Fibroblast of skin of abdomen (primary cell): ENCODE measurements around the gene IL12RB1. TPM values are rescaled to one million over a fixed set of nuclear protein-coding genes. Genes with fewer than 3 reads are reported as not detected.

Experiments
- DNase-seq: peaks from one replicate; pipeline ENCODE4 v3.0.0-alpha.2; 2013
- polyA plus RNA-seq, 2 experiments: library from polyadenylated mRNA; unstranded; fragments of 120-200 nt; gene quantifications; one replicate each; pipeline ENCODE4 v1.2.1, GENCODE V29; 2013; ENCODE audit not compliant: insufficient read length in 2 of 2

The IL12RB1 gene
- not detected for polyA plus RNA-seq (2013, experiment 1 of 2; ENCODE audit: insufficient read length)
- not detected for polyA plus RNA-seq (2013, experiment 2 of 2; ENCODE audit: insufficient read length)

DNA sequence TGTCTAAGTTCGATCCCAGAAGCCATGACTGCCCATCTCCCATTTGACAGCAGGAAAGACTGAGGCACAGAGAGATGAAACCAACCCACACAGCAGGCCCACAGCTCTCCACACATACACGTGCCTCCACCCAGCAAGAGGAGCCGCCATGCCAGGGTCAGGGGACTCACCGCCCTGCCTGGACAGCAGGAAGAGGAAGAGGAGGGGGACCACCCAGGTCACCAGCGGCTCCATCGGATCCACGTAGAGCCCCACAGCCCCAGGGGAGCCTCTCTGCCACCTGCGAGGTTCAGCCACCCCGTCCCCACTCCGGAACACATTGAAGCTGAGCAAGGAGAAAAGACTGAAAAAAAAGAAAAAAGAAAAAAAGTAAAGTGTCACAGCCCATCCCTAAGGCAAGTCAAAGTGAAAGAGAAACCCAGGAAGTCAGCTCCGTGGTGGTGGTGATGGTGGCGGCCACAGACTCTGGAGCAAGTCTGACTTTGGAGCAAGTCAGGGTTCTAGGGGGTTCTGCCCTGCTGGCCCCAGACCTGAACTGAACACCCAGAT, at the start of gene IL12RB1:
Gene IL12RB1 (minus strand): TSS at position 345 of the 549 bp plus-strand sequence. CDS start 111 bp downstream, at position 234.
- no peak for DNase-seq

DNA sequence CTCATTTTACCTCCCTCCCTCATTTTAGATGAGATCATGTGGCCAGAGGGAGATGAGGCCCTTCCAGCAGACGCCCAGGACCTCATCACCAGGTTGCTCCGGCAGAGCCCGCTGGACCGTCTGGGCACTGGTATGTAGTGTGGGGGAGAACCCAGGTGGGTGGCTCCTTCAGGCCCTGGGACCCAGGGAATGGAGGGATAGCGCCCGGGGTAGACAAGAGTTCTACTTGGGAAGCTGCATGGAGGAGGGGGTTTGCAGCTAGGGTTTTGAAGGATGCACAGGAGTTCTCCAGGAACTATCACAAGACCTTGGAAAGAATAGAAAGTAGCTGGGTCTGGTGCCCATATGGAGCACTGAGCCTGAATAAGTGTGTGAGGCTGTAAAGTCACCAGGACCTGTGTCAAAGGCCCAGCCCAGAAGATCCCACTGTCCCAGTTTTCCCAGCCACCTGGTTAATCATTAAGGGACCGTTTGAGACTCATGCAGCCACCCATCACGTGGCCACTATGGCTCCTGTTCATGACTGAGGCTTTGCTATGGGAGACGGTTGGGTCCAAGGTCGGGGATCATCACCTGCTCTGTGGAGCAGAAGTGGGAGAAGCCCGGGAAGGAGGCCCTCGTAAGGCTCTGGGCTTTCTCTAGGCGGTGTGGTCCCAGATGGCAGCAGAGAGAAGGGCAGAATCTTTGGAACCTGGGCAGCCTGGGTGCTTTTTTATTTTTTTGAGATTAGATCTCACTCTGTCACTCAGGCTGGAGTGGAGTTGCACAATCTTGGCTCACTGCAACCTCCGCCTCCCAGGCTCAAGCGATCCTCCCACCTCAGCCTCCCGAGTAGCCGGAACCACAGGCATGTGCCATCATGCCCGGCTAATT, 49.2 kb upstream of the IL12RB1 start:
- no peak for DNase-seq

DNA sequence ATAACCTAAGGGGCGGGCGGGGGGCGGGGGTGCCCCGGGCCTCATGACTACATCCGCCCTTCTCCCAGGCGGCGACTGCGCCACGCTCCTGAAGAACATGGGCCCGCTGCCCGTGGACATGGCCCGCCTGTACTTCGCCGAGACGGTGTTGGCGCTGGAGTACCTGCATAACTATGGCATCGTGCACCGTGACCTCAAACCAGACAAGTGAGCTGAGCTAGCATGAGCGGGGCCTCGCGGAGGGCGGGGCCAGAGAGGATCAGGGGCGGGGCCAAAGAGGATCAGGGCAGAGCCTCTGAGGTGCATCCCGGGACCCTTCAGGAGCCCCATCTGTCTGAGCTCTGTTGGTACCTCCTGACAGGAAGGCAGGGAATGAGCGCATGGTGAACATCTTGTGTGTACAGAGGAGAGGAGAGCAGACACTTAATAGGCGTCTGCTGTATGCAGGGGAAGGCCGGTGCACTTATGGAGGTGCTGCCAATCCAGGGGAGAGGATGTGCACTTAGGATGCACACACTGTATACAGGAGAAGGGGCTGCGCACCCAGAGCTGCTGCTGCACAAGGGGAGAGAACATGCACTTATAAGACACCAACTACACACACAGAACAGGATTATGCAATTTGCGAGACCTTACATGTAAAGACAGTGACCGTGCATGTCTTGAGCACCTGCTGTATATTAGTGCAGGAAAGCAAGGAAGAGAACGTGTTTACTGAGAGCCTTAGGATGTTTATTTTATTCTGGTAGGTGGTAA, 45.3 kb upstream of the IL12RB1 start:
- DNase-seq: no peak

DNA sequence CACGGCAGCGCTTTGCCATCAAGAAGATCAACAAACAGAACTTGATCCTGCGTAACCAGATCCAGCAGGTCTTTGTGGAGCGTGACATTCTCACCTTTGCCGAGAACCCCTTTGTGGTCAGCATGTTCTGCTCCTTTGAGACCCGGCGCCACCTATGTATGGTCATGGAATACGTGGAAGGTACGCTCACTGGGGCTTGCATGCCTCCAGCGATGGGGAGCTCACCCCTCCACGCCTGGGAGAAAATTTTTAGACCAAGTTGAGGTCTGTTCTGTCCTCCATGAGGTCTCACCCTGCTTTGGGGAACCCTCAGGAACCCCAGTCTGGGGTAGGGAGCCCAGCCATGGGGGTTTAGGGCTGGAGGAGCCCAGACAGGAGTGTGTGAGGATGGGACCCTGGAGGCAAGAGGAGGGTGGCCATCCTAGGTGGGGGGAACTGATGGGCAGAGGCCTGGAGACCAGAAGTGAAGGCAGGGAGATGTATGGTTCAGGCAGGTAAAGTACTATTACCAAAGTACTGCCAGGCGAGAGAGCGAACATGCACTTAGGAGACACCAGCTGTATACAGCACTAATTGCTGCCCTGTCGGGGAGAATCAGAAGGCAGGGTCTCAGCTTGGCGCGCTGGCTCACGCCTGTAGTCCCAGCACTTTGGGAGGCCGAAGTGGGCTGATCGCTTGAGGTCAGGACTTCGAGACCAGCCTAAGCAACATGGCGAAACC, 43.9 kb upstream of the IL12RB1 start:
- no peak for DNase-seq

DNA sequence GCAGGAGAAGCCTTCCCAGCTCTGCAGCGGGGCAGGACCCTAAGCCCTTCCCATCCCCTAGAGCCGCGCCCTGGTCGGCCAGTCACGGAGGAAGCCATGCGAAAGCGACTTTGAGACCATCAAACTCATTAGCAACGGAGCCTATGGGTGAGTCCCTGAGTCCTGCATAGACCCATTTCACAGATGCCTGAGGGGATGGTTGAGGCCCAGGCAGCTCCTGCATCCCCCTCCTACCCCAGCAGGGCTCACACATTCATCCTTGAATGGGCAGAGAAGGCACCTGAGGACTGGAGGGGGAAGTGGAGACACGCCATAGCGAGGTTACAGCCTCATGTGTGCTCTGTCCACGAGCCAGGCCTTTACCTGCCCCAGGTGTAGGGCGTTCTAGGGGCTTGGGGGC, 42.1 kb upstream of the IL12RB1 start:
- no peak for DNase-seq

DNA sequence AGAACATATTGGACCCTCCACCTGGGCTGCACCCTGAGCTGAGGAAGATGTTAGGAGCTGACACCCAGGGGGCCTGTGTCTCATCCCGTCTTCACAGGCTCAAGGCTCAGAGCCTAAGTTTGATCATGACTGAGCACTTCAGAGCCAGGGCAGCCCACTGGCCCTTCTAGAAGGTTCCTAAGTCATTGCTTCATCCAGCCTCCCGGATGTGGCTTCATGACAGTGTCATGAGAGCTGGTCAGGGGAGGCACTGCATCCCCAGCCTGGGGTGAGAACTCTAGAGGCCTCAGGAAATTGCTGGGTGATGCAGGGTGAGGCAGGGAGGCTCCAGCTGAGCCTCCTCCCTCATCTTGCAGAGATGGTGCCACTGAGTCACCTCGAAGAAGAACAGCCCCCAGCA, 41.3 kb upstream of the IL12RB1 start:
- no peak for DNase-seq

DNA sequence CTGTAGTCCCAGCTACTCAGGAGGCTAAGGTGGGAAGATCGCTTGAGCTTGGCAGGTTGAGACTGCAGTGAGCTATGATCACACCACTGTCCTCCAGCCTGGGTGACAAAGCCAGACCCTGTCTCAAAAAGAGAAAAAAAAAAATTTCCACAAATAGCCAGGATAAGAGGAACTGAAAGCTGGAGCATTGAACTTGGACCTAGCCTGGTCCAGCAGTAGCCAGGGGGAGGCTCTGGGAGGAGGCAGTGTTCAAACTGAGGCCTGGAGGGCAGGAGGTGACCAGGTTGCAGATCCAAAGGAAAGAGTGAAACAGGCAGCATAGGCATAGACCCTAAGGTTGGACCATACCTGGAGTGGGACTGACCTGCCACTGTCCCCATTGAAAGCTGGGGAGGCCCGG, 39.4 kb upstream of the IL12RB1 start:
- DNase-seq: no peak

DNA sequence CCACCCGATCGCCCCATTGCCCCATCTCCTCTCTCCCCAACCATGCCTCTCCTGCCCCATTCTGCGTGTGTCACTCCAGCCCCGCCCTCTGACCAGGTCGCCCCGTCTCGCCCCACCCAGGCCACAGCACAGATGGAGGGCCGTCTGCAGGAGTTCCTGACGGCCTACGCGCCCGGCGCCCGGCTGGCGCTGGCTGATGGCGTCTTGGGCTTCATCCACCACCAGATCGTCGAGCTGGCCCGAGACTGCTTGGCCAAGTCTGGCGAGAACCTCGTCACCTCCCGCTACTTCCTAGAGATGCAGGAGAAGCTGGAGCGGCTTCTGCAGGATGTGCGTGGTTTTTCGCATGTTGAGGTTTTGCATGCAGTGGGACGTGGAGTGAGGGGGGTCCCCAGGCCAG, 37.1 kb upstream of the IL12RB1 start:
- DNase-seq: no peak

DNA sequence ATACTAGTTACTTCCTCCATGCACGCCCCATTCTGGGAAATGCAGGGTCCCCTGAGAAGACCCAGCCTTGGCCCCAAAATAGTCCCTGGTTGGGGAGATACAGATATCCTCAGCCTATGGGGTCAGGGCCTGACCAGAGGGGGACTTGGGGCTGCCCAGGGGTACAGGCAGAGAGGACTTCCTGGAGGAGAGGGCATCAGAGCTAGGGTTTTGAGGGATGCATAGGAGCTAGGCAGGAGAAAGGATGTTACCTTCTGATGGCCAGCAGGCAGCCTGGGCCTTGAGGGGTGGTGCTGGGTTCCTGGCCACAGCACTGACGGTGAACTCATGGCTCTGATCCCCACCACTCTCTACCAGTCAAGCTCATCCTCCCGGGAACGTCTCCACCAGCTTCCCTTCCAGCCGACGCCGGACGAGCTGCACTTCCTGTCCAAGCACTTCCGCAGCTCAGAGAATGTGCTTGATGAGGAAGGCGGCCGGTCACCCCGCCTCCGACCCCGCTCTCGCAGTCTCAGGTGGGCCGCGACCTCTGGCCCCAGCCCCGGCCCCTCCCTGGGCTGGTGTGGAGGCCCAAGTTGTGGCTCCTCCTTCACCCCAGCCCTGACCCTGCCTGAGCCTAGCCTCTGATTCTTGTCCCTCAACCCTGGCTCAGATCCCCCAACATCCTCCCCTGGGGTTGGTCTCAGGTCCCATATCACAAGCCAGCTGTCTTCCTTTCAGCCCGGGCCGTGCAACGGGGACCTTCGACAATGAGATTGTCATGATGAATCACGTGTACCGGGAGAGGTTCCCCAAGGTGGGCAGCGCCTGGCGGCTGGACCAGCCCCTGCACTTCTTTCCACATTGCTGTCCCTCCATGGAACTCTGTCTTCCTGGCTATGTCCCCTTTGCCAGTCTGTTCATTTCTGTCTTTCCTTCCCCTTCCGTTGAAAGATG, 36.4 kb upstream of the IL12RB1 start:
- DNase-seq: no peak

DNA sequence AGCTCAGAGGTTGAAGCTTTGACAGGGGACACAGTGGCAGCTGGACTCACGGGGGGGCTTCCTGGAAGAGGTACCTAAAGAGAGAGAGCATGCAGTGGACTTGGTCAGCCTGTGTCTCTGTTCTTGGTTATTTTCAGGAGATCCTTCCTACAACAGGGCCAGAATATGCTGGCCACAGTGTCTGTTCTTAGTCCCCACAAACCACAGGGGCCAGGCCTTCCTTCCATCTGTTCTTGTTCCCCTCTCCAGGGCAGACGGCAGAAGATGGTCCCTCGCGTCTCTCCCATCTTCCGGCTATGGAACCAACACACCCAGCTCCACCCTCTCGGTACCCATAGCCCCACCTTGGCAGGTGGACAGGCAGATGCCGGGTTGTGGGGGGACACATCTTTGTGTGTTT, 35.7 kb upstream of the IL12RB1 start:
- DNase-seq: no peak

DNA sequence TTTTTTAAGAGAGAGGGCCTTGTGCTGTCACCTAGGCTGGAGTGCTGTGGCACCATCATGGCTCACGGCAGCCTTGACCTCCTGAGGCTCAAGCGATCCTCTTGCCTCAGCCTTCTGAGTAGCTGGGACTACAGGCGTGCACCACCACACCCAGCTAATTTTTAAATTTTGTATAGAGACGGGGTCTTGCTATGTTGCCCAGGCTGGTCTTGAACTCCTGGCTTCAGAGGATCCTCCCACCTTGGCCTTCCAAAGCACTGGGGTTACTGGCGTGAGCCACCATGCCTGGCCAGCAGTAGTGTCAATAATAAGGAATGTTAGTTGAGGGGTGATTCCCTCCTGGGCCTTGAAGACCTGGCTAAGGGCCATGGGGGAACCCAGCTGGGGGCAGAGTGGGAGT, 34.4 kb upstream of the IL12RB1 start:
- DNase-seq: no peak

DNA sequence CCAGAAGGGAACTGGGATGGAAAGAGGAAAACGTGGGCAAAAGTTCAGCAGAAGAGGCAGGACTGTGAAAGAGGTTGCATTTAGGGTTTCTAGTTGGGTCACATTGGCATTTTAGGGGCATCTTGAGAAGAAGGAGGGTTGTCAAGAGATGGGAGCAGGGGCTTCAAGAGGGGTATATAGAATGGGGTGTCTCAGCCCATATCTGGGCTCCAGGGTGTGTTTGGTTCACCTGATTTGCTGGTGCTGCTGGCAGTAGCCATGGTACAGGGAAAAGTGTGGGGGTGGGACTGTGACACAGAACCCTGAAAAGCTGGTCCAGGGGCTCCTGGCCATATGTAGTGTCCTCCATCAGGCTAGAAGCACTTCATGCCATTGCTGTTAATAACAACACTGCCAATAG, 33.4 kb upstream of the IL12RB1 start:
- DNase-seq: no peak

DNA sequence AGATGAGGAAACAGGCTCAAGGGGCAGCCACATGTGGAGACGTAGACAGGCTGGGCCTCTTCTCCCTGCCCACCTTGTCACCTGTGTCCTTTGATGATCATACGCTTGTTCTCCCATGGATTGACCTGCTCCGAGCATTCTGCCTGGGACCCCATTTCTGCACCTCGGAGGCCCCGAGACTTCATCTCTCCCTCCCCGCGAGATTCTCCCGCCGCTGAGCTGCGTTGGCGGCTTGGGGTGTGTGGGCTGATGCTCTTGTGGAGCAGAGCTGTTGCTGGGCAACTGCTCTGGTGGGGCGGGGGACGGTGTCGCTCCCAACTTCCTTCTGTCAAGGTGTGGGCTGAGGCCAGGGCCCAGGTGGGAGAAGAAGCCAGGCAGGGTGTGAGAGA, 33.0 kb upstream of the IL12RB1 start:
- no peak for DNase-seq

DNA sequence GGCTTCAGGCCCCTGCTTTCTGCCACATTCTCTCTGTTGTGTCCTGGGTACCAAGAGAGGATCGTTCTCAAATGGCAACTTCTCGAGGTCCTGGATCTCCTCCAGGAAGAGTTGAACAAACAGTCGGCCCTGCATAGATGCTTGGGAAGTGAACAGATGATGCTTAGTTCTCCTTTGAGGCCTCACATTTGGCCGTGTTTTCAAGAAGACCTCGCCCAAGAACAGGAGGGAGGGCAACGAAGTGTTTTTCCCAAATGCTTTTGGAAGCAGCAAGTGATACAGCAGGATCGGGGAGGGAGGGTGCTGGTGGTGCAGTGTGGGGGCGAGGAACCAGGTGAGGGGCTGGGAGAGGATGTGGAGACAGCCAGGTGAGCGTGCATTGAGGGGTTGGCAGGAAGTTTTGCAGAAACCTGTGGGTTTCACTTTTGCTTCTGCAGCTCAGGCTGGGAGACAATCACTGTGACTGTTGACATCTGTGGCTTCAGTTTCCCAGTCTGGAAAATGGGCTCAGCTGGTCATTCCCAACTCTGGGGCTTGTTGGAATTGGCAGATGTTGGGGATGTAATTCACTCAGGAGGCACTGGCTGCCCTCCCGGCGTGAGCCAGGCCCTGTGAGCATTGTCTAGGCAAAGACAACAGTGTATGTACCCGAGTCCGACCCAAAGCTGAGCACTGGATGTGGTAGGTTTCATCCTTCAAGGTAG, 32.4 kb upstream of the IL12RB1 start:
- DNase-seq: no peak

DNA sequence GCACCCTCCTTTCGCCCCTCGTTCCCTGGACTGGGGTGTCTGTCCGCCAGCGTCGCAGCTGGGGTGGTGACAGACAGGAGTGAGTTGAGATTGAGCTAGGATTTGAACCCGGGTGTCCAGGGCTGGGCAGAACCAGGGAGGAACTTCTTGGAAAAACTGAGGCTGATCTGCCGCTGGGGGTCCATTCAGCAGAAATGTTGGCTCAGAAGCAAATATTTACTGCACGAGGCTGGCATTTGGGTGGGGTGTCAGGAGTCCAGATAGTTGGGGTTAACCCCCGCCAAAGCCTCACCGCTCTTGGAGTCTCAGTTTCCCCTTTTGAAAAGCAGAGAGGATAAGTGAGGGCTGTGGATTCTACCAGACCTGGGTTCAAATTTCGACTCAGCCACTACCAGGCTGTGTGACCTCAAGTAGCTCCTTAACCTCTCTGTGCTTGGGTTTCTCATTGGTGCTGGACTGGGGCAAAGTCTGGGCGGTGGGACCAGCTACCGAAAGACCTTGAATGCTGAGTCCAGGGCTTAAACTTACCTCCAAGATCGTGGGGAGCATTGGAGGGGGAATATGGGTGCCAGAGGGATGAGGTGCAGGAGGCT, 31.8 kb upstream of the IL12RB1 start:
- DNase-seq: no peak

DNA sequence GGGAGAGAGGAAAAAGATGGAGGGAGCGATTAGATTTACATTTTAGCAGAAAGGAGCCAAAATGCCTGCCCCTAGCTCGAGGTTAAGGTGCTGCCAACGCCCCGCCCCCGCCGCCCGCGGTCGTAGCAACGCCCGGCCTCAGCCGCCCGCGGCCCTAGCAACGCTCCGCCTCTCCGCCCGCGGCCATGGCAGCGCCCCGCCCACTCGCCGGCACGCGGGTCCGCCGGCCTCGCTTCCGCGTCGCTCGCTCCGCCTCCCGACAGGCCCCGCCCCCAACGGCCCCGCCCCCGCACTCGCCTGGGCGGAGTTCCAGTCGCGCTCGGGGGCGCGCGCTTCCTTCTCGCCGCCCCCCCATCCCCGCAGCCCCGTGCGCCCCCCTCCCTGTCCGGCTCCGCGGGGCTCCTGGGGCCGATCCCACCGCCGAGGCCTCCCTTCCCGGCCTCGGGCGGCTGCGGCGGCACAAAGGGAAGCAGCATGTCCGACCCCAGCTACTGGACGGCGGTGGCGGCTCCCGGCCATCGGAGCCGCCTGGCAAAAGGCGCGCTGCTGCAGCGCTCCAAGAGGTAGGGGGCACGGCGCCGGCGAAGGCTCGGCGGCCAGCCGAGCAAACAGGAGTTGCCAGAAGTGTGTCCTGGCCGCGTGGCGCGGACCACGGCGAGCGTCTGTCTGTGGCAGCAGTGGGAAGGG, 31.1 kb upstream of the IL12RB1 start:
- DNase-seq: peak; percentile 82

DNA sequence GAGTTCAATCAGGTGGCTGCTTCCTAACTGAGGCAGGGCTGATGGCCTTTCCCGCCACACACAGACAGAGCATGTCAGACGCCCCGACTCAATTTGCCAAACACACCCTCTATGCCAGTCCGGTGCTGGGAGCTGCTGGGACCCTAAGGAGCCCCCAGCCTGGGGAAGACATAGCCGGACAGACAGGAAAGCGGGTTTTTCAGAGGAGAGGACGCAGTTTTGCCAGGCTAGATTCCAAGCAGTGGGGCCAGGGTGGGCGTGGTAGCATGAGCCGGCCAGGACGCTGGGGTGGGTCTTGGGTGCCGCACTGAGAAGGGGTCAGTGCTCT, 30.6 kb upstream of the IL12RB1 start:
- DNase-seq: no peak

DNA sequence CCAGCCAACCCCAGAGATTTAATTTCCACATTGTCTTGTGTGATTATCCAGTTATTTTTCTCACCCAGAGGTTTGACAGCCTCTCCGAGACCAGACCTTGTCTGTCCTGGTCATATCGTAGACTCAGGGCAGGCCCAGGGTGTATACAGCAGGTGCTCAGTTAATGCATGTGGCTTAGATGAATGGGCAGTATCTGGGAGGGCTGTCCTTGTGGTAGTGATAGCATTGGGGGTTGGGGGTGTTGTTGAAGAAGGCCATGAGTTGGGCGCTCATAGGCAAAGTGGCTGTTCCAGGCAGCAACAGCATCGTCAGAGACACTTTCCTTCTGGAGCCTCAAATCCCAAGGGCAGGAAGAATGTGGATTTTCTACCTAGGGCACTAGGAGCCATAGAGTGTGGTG, 27.7 kb upstream of the IL12RB1 start:
- no peak for DNase-seq

DNA sequence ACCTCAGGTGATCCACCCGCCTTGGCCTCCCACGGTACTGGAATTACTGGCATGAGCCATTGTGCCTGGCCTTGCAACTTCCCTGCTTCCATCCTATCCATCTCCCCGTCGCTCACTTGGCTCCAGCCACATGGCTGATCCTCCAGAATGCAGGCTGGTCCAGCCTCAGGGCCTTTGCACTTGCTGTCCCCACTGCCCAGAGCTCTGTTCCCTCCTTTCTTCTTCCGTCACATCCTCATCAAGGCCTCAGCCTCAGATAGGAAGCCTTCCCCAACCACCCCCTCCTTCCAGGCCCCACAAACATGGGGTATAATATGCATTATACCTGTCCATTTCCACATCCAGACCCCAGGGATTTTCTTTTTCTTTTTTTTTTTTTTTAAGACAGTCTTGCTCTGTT, 27.1 kb upstream of the IL12RB1 start:
- DNase-seq: no peak

DNA sequence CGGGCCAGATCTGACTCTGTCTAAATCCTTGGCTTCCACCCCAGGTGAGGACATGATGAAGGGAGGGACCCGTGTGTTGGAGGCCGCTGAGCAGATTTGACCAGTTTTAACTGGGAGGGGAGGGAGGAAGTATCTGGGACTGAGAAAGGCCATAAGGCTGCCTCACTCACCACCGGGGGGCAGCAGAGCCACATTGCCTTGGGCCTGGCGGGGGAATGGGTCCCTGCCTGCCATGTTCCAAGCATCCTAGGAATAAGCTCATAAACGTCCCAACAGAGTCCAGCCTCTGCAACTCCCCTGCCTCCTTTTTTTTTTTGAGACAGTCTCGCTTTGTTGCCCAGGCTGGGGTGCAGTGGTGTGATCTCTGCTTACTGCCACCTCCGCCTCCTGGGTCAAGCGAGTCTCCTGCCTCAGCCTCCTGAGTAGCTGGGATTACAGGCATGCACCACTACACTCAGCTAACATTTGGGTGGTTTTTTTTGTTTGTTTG, 26.3 kb upstream of the IL12RB1 start:
- peak; percentile 68 for DNase-seq
